IMR-90 (cell line): ENCODE data around the gene MON2. TPM values are rescaled to one million over a fixed set of nuclear protein-coding genes. Genes with fewer than 3 reads are reported as not detected.

Experiments used
- ATAC-seq: fragments of 200-7000 bp; cut with Tn5 transposase; 2 replicates; pipeline ENCODE4 v1.9.1; 2020; ENCODE audit warnings: low read depth, mild to moderate bottlenecking, moderate library complexity
- BruUV-seq: library from RNA; stranded (reverse); fragments of 400-500 nt; replicated peaks from 2 replicates; lab custom pipeline; 2021; lab: Mats Ljungman, UMichigan
- CTCF ChIA-PET: fragments of 300-600 bp; formaldehyde crosslinking; extraction: SDS; loops from one replicate; lab custom pipeline; 2021; ENCODE audit warnings: antibody characterized with exemption; lab: Yijun Ruan, JAX
- POLR2A ChIA-PET: fragments of 300-600 bp; sonication (Branson Sonifier 250); formaldehyde crosslinking; loops from one replicate; lab custom pipeline; 2022; ENCODE audit warnings: antibody characterized with exemption; ENCODE audit not compliant: unreplicated experiment; lab: Charles Lee
- DNase-seq: peaks from one replicate; pipeline ENCODE4 v3.0.0; 2013
- H2AFZ ChIP-seq: replicated peaks from 2 replicates; pipeline ENCODE3; 2013; ENCODE audit warnings: low read length, mild to moderate bottlenecking; ENCODE audit not compliant: poor library complexity
- H2AK5ac ChIP-seq: 2 replicates; pipeline ENCODE4 v1.6.1; 2013; ENCODE audit warnings: low read depth, low read length, inconsistent platforms
- H2AK9ac ChIP-seq: replicated peaks from 2 replicates; pipeline ENCODE3; 2013; ENCODE audit warnings: mild to moderate bottlenecking, low read depth, low read length, moderate library complexity; ENCODE audit not compliant: poor library complexity
- H2BK120ac ChIP-seq: 2 replicates; pipeline ENCODE4 v1.6.1; 2013; ENCODE audit warnings: low read depth, low read length, inconsistent platforms
- H2BK15ac ChIP-seq: 3 replicates; pipeline ENCODE4 v1.6.1; 2013; ENCODE audit warnings: low read depth, low read length, inconsistent platforms
- H2BK20ac ChIP-seq: 2 replicates; pipeline ENCODE4 v1.6.1; 2013; ENCODE audit warnings: low read depth, mild to moderate bottlenecking, inconsistent platforms, low read length, moderate library complexity
- H2BK5ac ChIP-seq: 2 replicates; pipeline ENCODE4 v1.6.1; 2013; ENCODE audit warnings: mild to moderate bottlenecking, low read depth, low read length, inconsistent platforms; ENCODE audit not compliant: poor library complexity, severe bottlenecking
- H3K14ac ChIP-seq: replicated peaks from 2 replicates; pipeline ENCODE4 v1.6.1; 2013; ENCODE audit warnings: low read depth, low read length, inconsistent platforms
- H3K18ac ChIP-seq: 2 replicates; pipeline ENCODE4 v1.6.1; 2013; ENCODE audit warnings: low read depth, low read length, control low read depth
- H3K23ac ChIP-seq: 2 replicates; pipeline ENCODE4 v1.6.1; 2013; ENCODE audit warnings: low read depth, low read length, inconsistent platforms
- H3K27ac ChIP-seq: 2 replicates; pipeline ENCODE4 v1.5.1; 2013; ENCODE audit warnings: mild to moderate bottlenecking, control low read depth, low read length; ENCODE audit not compliant: insufficient read depth
- H3K27me3 ChIP-seq: 2 replicates; pipeline ENCODE4 v1.6.1; 2013; ENCODE audit warnings: low read length; ENCODE audit not compliant: control insufficient read depth, insufficient read depth
- H3K36me3 ChIP-seq: 2 replicates; pipeline ENCODE4 v1.6.1; 2013; ENCODE audit warnings: low read length, mixed read lengths; ENCODE audit not compliant: control insufficient read depth, insufficient read depth
- H3K4ac ChIP-seq: 2 replicates; pipeline ENCODE4 v1.6.1; 2013; ENCODE audit warnings: low read depth, low read length, inconsistent platforms
- H3K4me1 ChIP-seq: 2 replicates; pipeline ENCODE4 v1.6.1; 2013; ENCODE audit warnings: low read length, mixed read lengths; ENCODE audit not compliant: control insufficient read depth, insufficient read depth
- H3K4me2 ChIP-seq: 2 replicates; pipeline ENCODE4 v1.6.1; 2013; ENCODE audit warnings: low read depth, mild to moderate bottlenecking, control low read depth, low read length, moderate library complexity
- H3K4me3 ChIP-seq: 2 replicates; pipeline ENCODE4 v1.5.1; 2013; ENCODE audit warnings: low read depth, mild to moderate bottlenecking, control low read depth, low read length, moderate library complexity; ENCODE audit not compliant: insufficient read depth
- H3K56ac ChIP-seq: 2 replicates; pipeline ENCODE4 v1.6.1; 2013; ENCODE audit warnings: low read length, inconsistent platforms; ENCODE audit not compliant: insufficient read depth; ENCODE audit errors: extremely low read depth
- H3K79me1 ChIP-seq, 2 experiments: 2 replicates each; pipeline ENCODE4 v1.6.1; 2013; ENCODE audit warnings: low read length in 2 of 2, inconsistent platforms in 1 of 2, low read depth in 1 of 2
- H3K9ac ChIP-seq: 2 replicates; pipeline ENCODE4 v1.6.1; 2013; ENCODE audit warnings: low read depth, low read length, control low read depth
- H3K9me1 ChIP-seq: 2 replicates; pipeline ENCODE4 v1.6.1; 2013; ENCODE audit warnings: low read length, inconsistent platforms; ENCODE audit not compliant: insufficient read depth
- H3K9me3 ChIP-seq: 2 replicates; pipeline ENCODE4 v1.6.1; 2013; ENCODE audit warnings: low read length; ENCODE audit not compliant: control insufficient read depth, insufficient read depth
- H4K20me1 ChIP-seq: 2 replicates; pipeline ENCODE4 v1.6.1; 2013; ENCODE audit warnings: low read length, inconsistent platforms; ENCODE audit not compliant: insufficient read depth
- H4K5ac ChIP-seq: 2 replicates; pipeline ENCODE4 v1.6.1; 2013; ENCODE audit warnings: mild to moderate bottlenecking, low read depth, low read length, control low read depth
- H4K8ac ChIP-seq, 2 experiments: 2 replicates each; pipeline ENCODE4 v1.6.1; 2013; ENCODE audit warnings: low read depth in 2 of 2, low read length in 2 of 2, control low read depth in 1 of 2, inconsistent platforms in 1 of 2
- H4K91ac ChIP-seq: 2 replicates; pipeline ENCODE4 v1.6.1; 2013; ENCODE audit warnings: low read depth, low read length, inconsistent platforms; ENCODE audit not compliant: insufficient read depth
- CHD1 ChIP-seq: IDR thresholded peaks from 2 replicates; pipeline ENCODE4 v1.6.1; 2012; ENCODE audit warnings: low read depth, low read length, improper control_type of control experiment
- MAFK ChIP-seq: IDR thresholded peaks from 2 replicates; pipeline ENCODE4 v1.6.1; 2012; ENCODE audit warnings: low read depth, low read length, improper control_type of control experiment
- MXI1 ChIP-seq: IDR thresholded peaks from 2 replicates; pipeline ENCODE4 v1.6.1; 2012; ENCODE audit warnings: low read depth, mild to moderate bottlenecking, low read length, moderate library complexity, borderline replicate concordance
- RCOR1 ChIP-seq: IDR thresholded peaks from 2 replicates; pipeline ENCODE4 v1.6.1; 2012; ENCODE audit warnings: mild to moderate bottlenecking, low read length, improper control_type of control experiment; ENCODE audit not compliant: insufficient replicate concordance
- RFX5 ChIP-seq: IDR thresholded peaks from 2 replicates; pipeline ENCODE4 v1.8.0; 2012; ENCODE audit warnings: low read depth, mild to moderate bottlenecking, low read length, moderate library complexity
- SMC3 ChIP-seq: fragments of 150-350 bp; IDR thresholded peaks from 2 replicates; pipeline ENCODE4 v1.6.1; 2016; ENCODE audit warnings: low read depth, mild to moderate bottlenecking, antibody characterized with exemption, low read length, moderate library complexity
- USF2 ChIP-seq: fragments of 150-350 bp; IDR thresholded peaks from 2 replicates; pipeline ENCODE4 v1.6.1; 2017; ENCODE audit warnings: mild to moderate bottlenecking, antibody characterized with exemption, low read length, low read depth
- WGBS, 2 experiments: methylation state at CpG; one replicate each; pipeline versions ENCODE4 v1.1.5 to v1.1.7; 2013; ENCODE audit warnings: missing lambda C conversion rate in 2 of 2; ENCODE audit not compliant: insufficient read length in 1 of 2; ENCODE audit errors: extremely low coverage in 2 of 2; 5-methylcytosine and 5-hydroxymethylcytosine counted together
- dilution Hi-C: fragments of 300-500 bp; cut with HindIII; formaldehyde crosslinking; loops from one replicate; pipeline ENCODE4 v1.14.3; 2018; ENCODE audit warnings: low sequenced_read_pairs; ENCODE audit not compliant: unreplicated experiment
- in situ Hi-C: fragments of 300-500 bp; cut with MboI; formaldehyde crosslinking; loops from 3 replicates; pipeline ENCODE4 v1.14.3; 2019; ENCODE audit warnings: low sequenced_read_pairs, inconsistent platforms, mixed read lengths
- intact Hi-C: fragments of 100-400 bp; cut with micrococcal nuclease; formaldehyde crosslinking; loops from 2 replicates; pipeline ENCODE4 v1.10.0; 2022
- polyA plus RNA-seq, 3 experiments: library from polyadenylated mRNA; depleted of rRNA; stranded (reverse); fragments of >200 nt; gene quantifications; 2 replicates each; pipeline ENCODE4 v1.2.3, GENCODE V29; 2012; ENCODE audit warnings: low replicate concordance in 1 of 3
- total RNA-seq: library from RNA; depleted of rRNA; stranded (reverse); fragments of >200 nt; gene quantifications from 2 replicates; pipeline ENCODE4 v1.2.3, GENCODE V29; 2012
- TF ChIP-seq, protein P1 (sequence below): conservative IDR thresholded peaks from 2 replicates; pipeline ENCODE4 v1.5.1; 2012; ENCODE audit warnings: mild to moderate bottlenecking, low read depth, low read length, improper control_type of control experiment

The MON2 gene
- total and polyA plus RNA-seq, 2 of the 4 experiments (the other 2 are of a cell fraction), result 13.2 to 39.3 TPM

- in situ Hi-C loops, result no loop called here
- no peaks in the 10 kb centered on the region for H3K4me1 ChIP-seq
- ATAC-seq (peak; percentile 92), DNase-seq (peak; percentile 61)
- dilution Hi-C loops, result no loop called here
- H3K4me2 ChIP-seq, result peak overlapping the region; percentile 82
- H4K8ac ChIP-seq, result peak overlapping the region; percentile 30 to 38; a peak in 2 of 4 replicates
- no peak overlapping the region for H2BK5ac ChIP-seq
- 0 out of 2 replicates have a peak overlapping the region, but pooled peaks have one; percentile 21 for H2AK5ac ChIP-seq
- H3K9ac ChIP-seq, result no peak overlapping the region
- no peaks in the 10 kb centered on the region for H3K9me1 ChIP-seq
- H2BK120ac ChIP-seq, result peak overlapping the region; percentile 65; the same call in 1 of the 2 replicates
- no peak for TF ChIP-seq CHD1
- TF ChIP-seq, protein P1, sequence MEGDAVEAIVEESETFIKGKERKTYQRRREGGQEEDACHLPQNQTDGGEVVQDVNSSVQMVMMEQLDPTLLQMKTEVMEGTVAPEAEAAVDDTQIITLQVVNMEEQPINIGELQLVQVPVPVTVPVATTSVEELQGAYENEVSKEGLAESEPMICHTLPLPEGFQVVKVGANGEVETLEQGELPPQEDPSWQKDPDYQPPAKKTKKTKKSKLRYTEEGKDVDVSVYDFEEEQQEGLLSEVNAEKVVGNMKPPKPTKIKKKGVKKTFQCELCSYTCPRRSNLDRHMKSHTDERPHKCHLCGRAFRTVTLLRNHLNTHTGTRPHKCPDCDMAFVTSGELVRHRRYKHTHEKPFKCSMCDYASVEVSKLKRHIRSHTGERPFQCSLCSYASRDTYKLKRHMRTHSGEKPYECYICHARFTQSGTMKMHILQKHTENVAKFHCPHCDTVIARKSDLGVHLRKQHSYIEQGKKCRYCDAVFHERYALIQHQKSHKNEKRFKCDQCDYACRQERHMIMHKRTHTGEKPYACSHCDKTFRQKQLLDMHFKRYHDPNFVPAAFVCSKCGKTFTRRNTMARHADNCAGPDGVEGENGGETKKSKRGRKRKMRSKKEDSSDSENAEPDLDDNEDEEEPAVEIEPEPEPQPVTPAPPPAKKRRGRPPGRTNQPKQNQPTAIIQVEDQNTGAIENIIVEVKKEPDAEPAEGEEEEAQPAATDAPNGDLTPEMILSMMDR, result peak; percentile 28; the same call in 1 of the 2 replicates
- peak; percentile 20; the same call in 1 of the 2 replicates for TF ChIP-seq SMC3
- no peak for TF ChIP-seq MAFK
- no peak for TF ChIP-seq RCOR1
- no peak for TF ChIP-seq USF2
- no peak for TF ChIP-seq RFX5
- no peak for TF ChIP-seq MXI1
- H3K27ac ChIP-seq, result no peak overlapping the region
- no TSS peak for BruUV-seq
- no peaks in the 10 kb centered on the region for H3K79me1 ChIP-seq
- H2BK15ac ChIP-seq, result no peak overlapping the region
- no peak overlapping the region for H3K4ac ChIP-seq
- CTCF ChIA-PET, result interaction anchor here (0.6 kb wide), 1 partner anchor 42 kb away, joined by 3 read pairs; no protein-coding TSS in a partner anchor
- H4K20me1 ChIP-seq, result no peaks in the 10 kb centered on the region
- H3K56ac ChIP-seq, result no peak overlapping the region
- no peak overlapping the region for H3K23ac ChIP-seq
- 0 out of 2 replicates have a peak, but pooled peaks cover 2% of the 10 kb centered on the region for H3K9me3 ChIP-seq
- H3K14ac ChIP-seq, result 0 out of 2 replicates have a peak overlapping the region, but pooled peaks have one; percentile 24
- peak overlapping the region; percentile 50 for H3K4me3 ChIP-seq
- H3K27me3 ChIP-seq, result peaks cover 5% of the 10 kb centered on the region
- H2BK20ac ChIP-seq, result peak overlapping the region; percentile 16; the same call in 1 of the 2 replicates
- POLR2A ChIA-PET, result no interaction called here
- H2AK9ac ChIP-seq, result no peak overlapping the region
- H3K18ac ChIP-seq, result no peak overlapping the region
- no peak overlapping the region for H4K91ac ChIP-seq
- intact Hi-C loops, result loop anchor here (2.0 to 5.0 kb wide), 2 partner anchors 93 to 131 kb away; no protein-coding TSS in a partner anchor
- WGBS, 2 experiments, result 4% methylated on average over 33 of the region's 58 CpGs; no CpG with 5 or more reads in 1 of the 2 experiments
- no peaks in the 10 kb centered on the region for H3K36me3 ChIP-seq
- peak overlapping the region; percentile 88 for H2AFZ ChIP-seq
- no peak overlapping the region for H4K5ac ChIP-seq
Measured at GRCh38 chr12:62631471-62632410, 165.1 kb downstream of the MON2 start.
